GM12891 (cell line): ENCODE results near the gene RIN2.

Experiments
- POLR2A ChIP-seq: IDR thresholded peaks from 2 replicates; pipeline ENCODE4 v1.6.1; 2011; ENCODE audit warnings: low read depth, low read length, control low read depth
- POLR2AphosphoS5 ChIP-seq: IDR thresholded peaks from 2 replicates; pipeline ENCODE4 v1.6.1; 2011; ENCODE audit warnings: low read depth, low read length, control low read depth
- TAF1 ChIP-seq: IDR thresholded peaks from 2 replicates; pipeline ENCODE4 v1.6.1; 2011; ENCODE audit warnings: low read depth, low read length, control low read depth

GRCh38 chr20:19799325-19799724 is 41.3 kb downstream of the RIN2 start:
- TF ChIP-seq POLR2A (no peak), POLR2AphosphoS5 (no peak), TAF1 (no peak)
